Stimulated activated naive CD8-positive, alpha-beta T cell treated with anti-CD3 and anti-CD28 coated beads, Interleukin-15, Interleukin-2, amounts not matched to agents 100 ng/mL and 50 ng/mL, for 24 hours (primary cell): ENCODE measurements around the gene FAAP100.
"Not testable (repeated sequence)": the region's sequence is repeated elsewhere in the genome, so short reads cannot be mapped to it uniquely, and the experiment has no call there.

Experiments
- H3K27ac Mint-ChIP-seq: one replicate; pipeline ENCODE4 v1.8.0; 2021; ENCODE audit warnings: mild to moderate bottlenecking, mixed read lengths
- H3K27me3 Mint-ChIP-seq: one replicate; pipeline ENCODE4 v1.8.0; 2021; ENCODE audit warnings: mixed read lengths
- H3K36me3 Mint-ChIP-seq: one replicate; pipeline ENCODE4 v1.8.0; 2021; ENCODE audit warnings: low read depth, mixed read lengths
- H3K4me1 Mint-ChIP-seq: one replicate; pipeline ENCODE4 v1.8.0; 2021; ENCODE audit warnings: low read depth, mixed read lengths
- H3K4me3 Mint-ChIP-seq: one replicate; pipeline ENCODE4 v1.8.0; 2021; ENCODE audit warnings: mild to moderate bottlenecking, mixed read lengths
- H3K9me3 Mint-ChIP-seq: one replicate; pipeline ENCODE4 v1.8.0; 2021; ENCODE audit warnings: mixed read lengths

Gene FAAP100

GRCh38 chr17:81531998-81532404 is 20.2 kb downstream of the FAAP100 start:
- H3K36me3 Mint-ChIP-seq, H3K4me1 Mint-ChIP-seq, H3K27me3 Mint-ChIP-seq, H3K9me3 Mint-ChIP-seq, H3K4me3 Mint-ChIP-seq, H3K27ac Mint-ChIP-seq: not testable (repeated sequence)

DNA sequence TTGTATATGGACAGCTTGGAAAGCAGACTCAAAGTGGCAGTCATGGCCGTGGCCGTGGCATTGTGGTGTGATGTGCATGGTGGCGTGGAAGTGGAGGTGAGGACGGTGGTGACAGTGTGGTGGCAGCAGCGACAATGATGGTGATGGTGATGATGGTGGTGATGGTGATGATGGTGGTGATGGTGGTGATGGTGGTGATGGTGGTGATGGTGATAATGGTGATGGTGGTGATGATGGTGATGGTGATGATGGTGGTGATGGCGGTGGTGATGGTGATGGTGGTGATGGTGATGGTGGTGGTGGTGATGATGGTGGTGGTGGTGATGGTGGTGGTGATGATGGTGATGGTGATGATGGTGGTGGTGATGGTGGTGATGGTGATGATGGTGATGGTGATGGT is 21.1 kb downstream of the FAAP100 start:
- not testable (repeated sequence) for H3K36me3 Mint-ChIP-seq, H3K27me3 Mint-ChIP-seq, H3K27ac Mint-ChIP-seq, H3K4me3 Mint-ChIP-seq, H3K4me1 Mint-ChIP-seq, H3K9me3 Mint-ChIP-seq

DNA sequence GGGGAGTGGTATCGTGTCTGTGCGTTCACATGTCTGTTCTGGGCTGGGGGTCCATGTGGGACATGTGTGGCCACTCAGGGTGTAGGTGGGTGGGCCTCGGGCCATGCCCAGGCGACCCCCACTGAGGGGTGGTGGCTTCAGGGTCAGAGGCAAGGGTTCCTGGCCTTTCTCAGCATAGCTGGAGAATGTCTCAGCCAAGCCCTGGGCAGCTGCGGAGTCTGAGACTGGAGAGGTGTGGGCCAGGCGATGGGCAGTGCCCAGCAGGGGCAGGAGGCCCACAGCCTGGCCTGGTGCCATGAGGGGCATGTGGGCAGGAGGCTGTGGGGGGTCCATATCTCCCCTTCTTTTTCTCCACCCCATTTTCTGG is 22.7 kb downstream of the FAAP100 start:
- Mint-ChIP-seq H3K27ac (no peak overlapping the region), H3K4me3 (no peak overlapping the region), H3K27me3 (no peaks in the 10 kb centered on the region), H3K9me3 (no peaks in the 10 kb centered on the region), H3K36me3 (no peaks in the 10 kb centered on the region), H3K4me1 (no peaks in the 10 kb centered on the region)

GRCh38 chr17:81528651-81529436 is 23.3 kb downstream of the FAAP100 start:
- Mint-ChIP-seq H3K9me3 (no peaks in the 10 kb centered on the region), H3K4me1 (no peaks in the 10 kb centered on the region), H3K36me3 (no peaks in the 10 kb centered on the region), H3K4me3 (no peak overlapping the region), H3K27me3 (no peaks in the 10 kb centered on the region), H3K27ac (no peak overlapping the region)

DNA sequence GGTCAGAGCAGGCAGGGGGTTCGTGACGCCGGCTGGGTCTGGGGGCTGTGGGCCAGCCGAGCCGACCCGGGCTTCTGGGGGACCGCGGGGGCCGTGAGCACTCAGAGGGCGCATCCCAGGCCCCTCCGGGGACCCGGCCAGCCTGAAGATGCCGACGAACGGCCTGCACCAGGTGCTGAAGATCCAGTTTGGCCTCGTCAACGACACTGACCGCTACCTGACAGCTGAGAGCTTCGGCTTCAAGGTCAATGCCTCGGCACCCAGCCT is 23.8 kb downstream of the FAAP100 start:
- Mint-ChIP-seq H3K27ac (no peak overlapping the region), H3K9me3 (no peaks in the 10 kb centered on the region), H3K4me1 (no peaks in the 10 kb centered on the region), H3K4me3 (no peak overlapping the region), H3K27me3 (no peaks in the 10 kb centered on the region), H3K36me3 (no peaks in the 10 kb centered on the region)

DNA sequence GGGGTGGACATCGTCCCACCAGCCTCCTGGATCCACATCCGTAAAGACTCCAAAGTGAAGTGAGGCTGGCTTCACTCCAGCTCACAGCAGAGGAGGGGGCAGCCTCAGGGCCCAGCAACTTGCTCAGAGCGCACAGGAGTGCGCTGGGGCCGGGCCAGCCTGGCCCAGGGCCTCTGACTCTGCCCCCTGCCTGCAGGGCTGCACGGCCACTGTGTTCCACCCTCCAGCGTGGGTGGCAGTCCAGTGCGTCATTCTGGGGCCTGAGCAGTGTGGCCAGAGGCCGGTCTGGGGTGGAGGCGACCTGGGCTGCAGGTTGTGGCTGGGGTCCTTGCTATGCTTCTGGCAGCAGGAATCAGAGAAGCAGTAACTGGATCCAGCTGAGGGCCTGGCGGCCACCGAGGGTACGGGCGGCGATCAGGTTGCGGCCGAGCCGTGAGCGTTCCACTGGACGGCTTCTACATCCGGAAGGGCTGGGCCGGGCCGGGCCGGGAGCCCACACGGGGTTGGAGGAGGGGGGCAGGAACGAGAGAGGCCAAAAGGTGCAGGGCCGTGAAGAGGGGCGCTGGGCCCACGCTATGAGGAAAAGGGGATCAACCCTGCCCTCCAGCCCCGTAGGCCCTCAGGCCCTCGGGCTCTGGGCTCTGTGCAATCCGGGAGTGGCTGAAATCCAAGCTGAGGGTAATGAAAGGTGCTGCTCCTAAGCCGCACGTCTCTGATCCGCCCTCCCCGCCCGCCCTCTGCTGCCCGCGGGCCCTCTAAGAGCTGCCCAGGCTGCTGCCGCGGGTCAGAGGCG is 24.4 kb downstream of the FAAP100 start, which contains the start of gene FSCN2:
TSS of gene FSCN2 (plus strand) at position 787 of the 793 bp plus-strand sequence. CDS start 155 bp downstream, outside the sequence.
- Mint-ChIP-seq H3K27me3 (no peaks in the 10 kb centered on the region), H3K4me3 (no peak within 1 kb of the TSS), H3K36me3 (no peaks in the 10 kb centered on the region), H3K27ac (no peak within 1 kb of the TSS), H3K4me1 (no peaks in the 10 kb centered on the region), H3K9me3 (no peaks in the 10 kb centered on the region)

- Mint-ChIP-seq H3K36me3 (no peaks in the 10 kb centered on the region), H3K27ac (no peak overlapping the region), H3K9me3 (no peaks in the 10 kb centered on the region), H3K4me1 (no peaks in the 10 kb centered on the region), H3K27me3 (no peaks in the 10 kb centered on the region), H3K4me3 (no peak overlapping the region)
Measured at GRCh38 chr17:81526662-81527571, 25.2 kb downstream of the FAAP100 start.

- Mint-ChIP-seq H3K36me3 (no peaks in the 10 kb centered on the region), H3K27me3 (no peaks in the 10 kb centered on the region), H3K4me3 (no peak overlapping the region), H3K9me3 (no peaks in the 10 kb centered on the region), H3K4me1 (peaks cover 3% of the 10 kb centered on the region), H3K27ac (no peak overlapping the region)
Measured at GRCh38 chr17:81524865-81525159, 27.3 kb downstream of the FAAP100 start.

DNA sequence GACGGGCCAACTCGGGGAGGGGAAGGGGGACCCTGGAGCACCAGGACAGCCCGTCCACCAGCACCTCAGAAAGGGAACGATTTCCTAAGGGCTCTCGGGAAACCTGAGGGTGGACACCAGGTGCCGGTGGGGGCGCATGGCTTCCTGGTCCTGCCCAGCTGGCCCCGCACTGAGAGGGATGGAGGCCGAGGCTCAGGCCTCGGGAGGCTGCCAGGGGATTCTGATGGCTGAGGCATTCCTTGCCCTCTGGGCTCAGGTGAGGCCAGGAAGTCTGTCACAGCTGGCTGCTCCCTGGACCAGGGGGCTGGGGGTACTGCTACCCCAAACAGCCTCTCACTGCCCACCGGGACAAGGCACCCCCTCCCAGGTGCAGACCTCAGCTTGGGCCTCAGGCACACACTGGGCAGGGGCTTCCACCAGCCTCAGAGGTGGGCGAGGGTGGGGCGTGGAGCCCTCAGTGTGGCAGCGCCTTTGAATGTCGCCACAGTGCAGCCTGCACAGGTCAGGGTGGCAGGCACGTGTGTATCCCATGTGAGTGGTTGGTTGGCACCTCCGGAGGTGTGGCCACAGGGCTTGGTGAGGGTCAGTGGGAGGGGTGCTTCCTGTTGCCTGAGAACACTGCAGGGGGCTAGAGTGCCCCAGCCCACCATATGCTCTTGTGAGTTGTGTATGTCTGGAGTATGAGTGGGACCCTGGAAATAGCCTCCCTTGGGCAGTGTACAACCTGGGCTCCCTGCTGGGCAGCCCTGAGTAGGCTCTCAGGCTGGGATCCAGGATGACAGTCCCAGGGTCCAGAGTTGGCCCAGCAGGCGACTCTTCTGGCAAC is 27.9 kb downstream of the FAAP100 start:
- H3K4me3 Mint-ChIP-seq = no peak overlapping the region
- no peaks in the 10 kb centered on the region for H3K36me3 Mint-ChIP-seq
- no peak overlapping the region for H3K27ac Mint-ChIP-seq
- no peaks in the 10 kb centered on the region for H3K9me3 Mint-ChIP-seq
- peaks cover 3% of the 10 kb centered on the region for H3K4me1 Mint-ChIP-seq
- H3K27me3 Mint-ChIP-seq = no peaks in the 10 kb centered on the region

GRCh38 chr17:81523402-81524038 is 28.6 kb downstream of the FAAP100 start:
- H3K9me3 Mint-ChIP-seq = no peaks in the 10 kb centered on the region
- H3K27me3 Mint-ChIP-seq = no peaks in the 10 kb centered on the region
- no peak overlapping the region for H3K27ac Mint-ChIP-seq

GRCh38 chr17:81522491-81523401 is 29.4 kb downstream of the FAAP100 start:
- no peak overlapping the region for H3K4me3 Mint-ChIP-seq
- H3K27me3 Mint-ChIP-seq = no peaks in the 10 kb centered on the region
- no peaks in the 10 kb centered on the region for H3K36me3 Mint-ChIP-seq
- H3K27ac Mint-ChIP-seq = no peak overlapping the region
- peaks cover 12% of the 10 kb centered on the region for H3K4me1 Mint-ChIP-seq
- no peaks in the 10 kb centered on the region for H3K9me3 Mint-ChIP-seq

More at GRCh38 chr17:81523402-81524038, 28.6 kb downstream of the FAAP100 start:
- no peak overlapping the region for H3K4me3 Mint-ChIP-seq
- peaks cover 5% of the 10 kb centered on the region for H3K4me1 Mint-ChIP-seq
- H3K36me3 Mint-ChIP-seq = no peaks in the 10 kb centered on the region

DNA sequence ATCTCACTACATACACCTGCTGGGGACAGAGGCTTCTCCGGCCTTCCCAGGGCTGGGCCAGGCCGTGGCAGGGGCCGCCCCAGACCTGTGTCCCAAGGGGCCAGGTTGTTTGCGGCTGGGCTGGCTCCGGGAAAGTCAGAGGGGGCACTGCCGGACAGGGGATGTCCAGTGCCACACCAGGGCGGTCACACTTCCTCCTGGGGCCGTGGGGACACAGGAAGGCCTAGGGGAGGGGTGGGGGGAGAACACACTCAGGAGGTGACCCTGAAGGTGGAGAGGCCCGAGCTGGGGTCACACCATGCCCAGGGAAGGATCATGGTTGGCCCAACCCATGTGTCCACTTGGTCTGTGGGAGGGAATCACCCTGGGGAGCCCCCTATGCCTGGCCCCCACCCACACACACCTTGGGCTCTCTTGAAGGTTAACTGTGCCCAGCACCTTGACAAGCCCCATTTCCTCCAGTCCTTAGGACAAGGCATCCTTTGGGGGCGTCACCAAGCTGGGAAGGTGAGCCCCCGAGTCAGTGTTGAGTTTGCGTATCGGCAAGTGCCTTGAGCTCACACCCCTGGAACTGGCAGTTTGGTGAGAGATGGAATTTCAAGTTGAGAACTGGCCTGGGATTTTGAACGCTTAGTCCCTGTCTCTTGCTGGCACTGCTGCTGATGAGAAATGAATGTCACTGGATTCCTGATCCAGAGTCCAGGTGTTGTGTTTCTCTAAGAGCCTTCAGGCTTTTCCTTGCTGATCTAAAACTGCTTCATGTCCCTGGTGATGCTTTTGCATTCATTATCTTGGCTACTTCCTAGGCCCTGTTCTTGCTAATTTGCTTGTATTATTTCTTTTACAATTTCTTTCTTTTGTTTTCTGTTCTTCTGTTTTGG is 31.9 kb downstream of the FAAP100 start:
- Mint-ChIP-seq H3K4me1 (peaks cover 24% of the 10 kb centered on the region), H3K36me3 (no peaks in the 10 kb centered on the region), H3K27me3 (no peaks in the 10 kb centered on the region), H3K9me3 (no peaks in the 10 kb centered on the region), H3K27ac (no peak overlapping the region), H3K4me3 (no peak overlapping the region)
